Mesenchymal stem cell (in vitro differentiated cells and primary cell): ENCODE measurements around the gene SIGLEC1.

Experiments used
- DNase-seq: peaks from one replicate; pipeline ENCODE4 v3.0.0-alpha.2; 2013
- H2AFZ ChIP-seq: one replicate; pipeline ENCODE4 v1.6.1; 2013; ENCODE audit warnings: low read depth, mild to moderate bottlenecking, control low read depth, inconsistent platforms, low read length, moderate library complexity
- H2AK5ac ChIP-seq: 2 replicates; pipeline ENCODE4 v1.6.1; 2013; ENCODE audit warnings: low read length, moderate library complexity, mild to moderate bottlenecking, inconsistent platforms; ENCODE audit not compliant: severe bottlenecking
- H2BK120ac ChIP-seq: one replicate; pipeline ENCODE4 v1.6.1; 2013; ENCODE audit warnings: low read depth, mild to moderate bottlenecking, inconsistent platforms, low read length, moderate library complexity
- H2BK12ac ChIP-seq, 2 experiments: one replicate each; pipeline ENCODE4 v1.6.1; 2013; ENCODE audit warnings: inconsistent platforms in 2 of 2, low read length in 2 of 2, mild to moderate bottlenecking in 2 of 2, moderate library complexity in 2 of 2, control low read depth in 1 of 2
- H2BK15ac ChIP-seq: one replicate; pipeline ENCODE4 v1.6.1; 2013; ENCODE audit warnings: mild to moderate bottlenecking, low read depth, inconsistent platforms; ENCODE audit not compliant: poor library complexity, severe bottlenecking
- H2BK5ac ChIP-seq: 2 replicates; pipeline ENCODE4 v1.6.1; 2013; ENCODE audit warnings: low read depth, mild to moderate bottlenecking, low read length, control low read depth, inconsistent platforms; ENCODE audit not compliant: poor library complexity, severe bottlenecking
- H3K14ac ChIP-seq, 2 experiments: one replicate each; pipeline ENCODE4 v1.6.1; 2013; ENCODE audit warnings: inconsistent platforms in 2 of 2, low read length in 2 of 2, control low read depth in 1 of 2, mild to moderate bottlenecking in 1 of 2, moderate library complexity in 1 of 2
- H3K18ac ChIP-seq, 2 experiments: one replicate each; pipeline ENCODE4 v1.6.1; 2013; ENCODE audit warnings: inconsistent platforms in 2 of 2, low read length in 2 of 2, control low read depth in 1 of 2, low read depth in 1 of 2, mild to moderate bottlenecking in 1 of 2
- H3K23ac ChIP-seq, 2 experiments: one replicate each; pipeline ENCODE4 v1.6.1; 2013; ENCODE audit warnings: inconsistent platforms in 2 of 2, low read length in 2 of 2, mild to moderate bottlenecking in 2 of 2, moderate library complexity in 2 of 2, control low read depth in 1 of 2
- H3K27ac ChIP-seq: 2 replicates; pipeline ENCODE4 v1.5.1; 2013; ENCODE audit warnings: mild to moderate bottlenecking, moderate library complexity, low read length, control low read depth, inconsistent platforms; ENCODE audit not compliant: poor library complexity, severe bottlenecking
- H3K27me3 ChIP-seq, 2 experiments: 2 replicates each; pipeline versions ENCODE4 v1.6.1 to v1.7.0; 2013; ENCODE audit warnings: low read length in 2 of 2, mild to moderate bottlenecking in 2 of 2, moderate library complexity in 2 of 2, control low read depth in 1 of 2, inconsistent platforms in 1 of 2; ENCODE audit not compliant: control insufficient read depth in 1 of 2, insufficient read depth in 1 of 2
- H3K36me3 ChIP-seq, 2 experiments: 2 replicates each; pipeline versions ENCODE4 v1.6.1 to v1.7.0; 2013; ENCODE audit warnings: low read length in 2 of 2, control low read depth in 1 of 2, inconsistent platforms in 1 of 2, low read depth in 1 of 2, mild to moderate bottlenecking in 1 of 2; ENCODE audit not compliant: insufficient read depth in 2 of 2, control insufficient read depth in 1 of 2
- H3K4ac ChIP-seq, 2 experiments: one replicate each; pipeline ENCODE4 v1.6.1; 2013; ENCODE audit warnings: inconsistent platforms in 2 of 2, low read length in 2 of 2, mild to moderate bottlenecking in 2 of 2, moderate library complexity in 2 of 2, control low read depth in 1 of 2, low read depth in 1 of 2
- H3K4me1 ChIP-seq: 2 replicates; pipeline ENCODE4 v1.6.1; 2013; ENCODE audit warnings: low read depth, low read length, control low read depth; ENCODE audit not compliant: control insufficient read depth, insufficient read depth
- H3K4me2 ChIP-seq: 2 replicates; pipeline ENCODE4 v1.6.1; 2013; ENCODE audit warnings: low read length, mild to moderate bottlenecking, inconsistent platforms; ENCODE audit not compliant: poor library complexity, severe bottlenecking
- H3K4me3 ChIP-seq, 2 experiments: 2 replicates each; pipeline versions ENCODE4 v1.5.1 to v1.7.0; 2013; ENCODE audit warnings: low read length in 2 of 2, mild to moderate bottlenecking in 2 of 2, control low read depth in 1 of 2, low read depth in 1 of 2; ENCODE audit not compliant: insufficient read depth in 1 of 2
- H3K79me1 ChIP-seq: replicated peaks from 2 replicates; pipeline ENCODE4 v1.6.1; 2013; ENCODE audit warnings: mild to moderate bottlenecking, control low read depth, low read length, inconsistent platforms; ENCODE audit not compliant: poor library complexity, severe bottlenecking
- H3K9ac ChIP-seq: 2 replicates; pipeline ENCODE4 v1.7.0; 2013; ENCODE audit warnings: mild to moderate bottlenecking, low read length, moderate library complexity
- H3K9me3 ChIP-seq: 2 replicates; pipeline ENCODE4 v1.7.0; 2013; ENCODE audit warnings: mild to moderate bottlenecking, low read length; ENCODE audit not compliant: control insufficient read depth
- H4K8ac ChIP-seq: one replicate; pipeline ENCODE4 v1.6.1; 2013; ENCODE audit warnings: inconsistent platforms, mild to moderate bottlenecking, low read length, moderate library complexity
- H4K91ac ChIP-seq: one replicate; pipeline ENCODE4 v1.6.1; 2013; ENCODE audit warnings: mild to moderate bottlenecking, low read length, inconsistent platforms
- WGBS: methylation state at CpG from one replicate; pipeline ENCODE4 v1.1.7; 2013; ENCODE audit warnings: mixed read lengths; 5-methylcytosine and 5-hydroxymethylcytosine counted together

The SIGLEC1 gene

DNA sequence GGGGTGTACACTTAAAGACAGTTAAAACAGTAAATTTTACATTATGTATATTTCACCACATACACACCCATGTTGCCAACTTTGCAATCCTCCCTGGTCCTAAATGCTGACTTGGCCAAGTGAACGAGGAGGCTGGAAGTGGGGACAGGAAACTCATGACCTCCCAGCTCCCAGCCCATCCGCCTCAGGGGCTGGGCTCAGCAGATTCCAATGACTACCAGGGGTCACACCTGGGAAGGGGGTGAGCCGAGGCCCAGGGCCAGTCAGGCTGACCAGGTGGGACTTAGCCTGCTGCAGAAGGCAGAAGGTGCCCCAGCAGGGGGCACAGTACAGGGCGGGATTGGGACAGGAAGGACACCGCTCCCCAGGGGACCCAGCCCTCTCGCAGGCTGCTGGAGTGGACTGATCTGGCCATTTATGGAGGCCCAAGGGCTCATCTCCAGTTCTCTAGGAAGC, 2.4 kb downstream of the SIGLEC1 start:
- no peak overlapping the region for H2BK5ac ChIP-seq
- peaks cover 8% of the 10 kb centered on the region for H3K4me1 ChIP-seq
- no peak overlapping the region for H2BK15ac ChIP-seq
- H3K14ac ChIP-seq = no peak overlapping the region
- no peak overlapping the region for H3K27ac ChIP-seq
- no peak overlapping the region for H3K4me3 ChIP-seq
- H3K36me3 ChIP-seq = no peaks in the 10 kb centered on the region
- H3K9me3 ChIP-seq = no peaks in the 10 kb centered on the region
- no peak for DNase-seq
- no peak overlapping the region for H2AK5ac ChIP-seq
- no peak overlapping the region for H4K91ac ChIP-seq
- H4K8ac ChIP-seq = no peak overlapping the region
- H2AFZ ChIP-seq = no peak overlapping the region
- H3K18ac ChIP-seq = no peak overlapping the region
- H2BK120ac ChIP-seq = no peak overlapping the region
- no peaks in the 10 kb centered on the region for H3K79me1 ChIP-seq
- H3K9ac ChIP-seq = no peak overlapping the region
- no peak overlapping the region for H3K4me2 ChIP-seq
- no peak overlapping the region for H2BK12ac ChIP-seq
- no peak overlapping the region for H3K4ac ChIP-seq
- H3K23ac ChIP-seq = no peak overlapping the region
- 78% methylated on average over 6 of the region's 6 CpGs for WGBS
- H3K27me3 ChIP-seq = peaks cover 4 to 9% of the 10 kb centered on the region in 2 experiments

DNA sequence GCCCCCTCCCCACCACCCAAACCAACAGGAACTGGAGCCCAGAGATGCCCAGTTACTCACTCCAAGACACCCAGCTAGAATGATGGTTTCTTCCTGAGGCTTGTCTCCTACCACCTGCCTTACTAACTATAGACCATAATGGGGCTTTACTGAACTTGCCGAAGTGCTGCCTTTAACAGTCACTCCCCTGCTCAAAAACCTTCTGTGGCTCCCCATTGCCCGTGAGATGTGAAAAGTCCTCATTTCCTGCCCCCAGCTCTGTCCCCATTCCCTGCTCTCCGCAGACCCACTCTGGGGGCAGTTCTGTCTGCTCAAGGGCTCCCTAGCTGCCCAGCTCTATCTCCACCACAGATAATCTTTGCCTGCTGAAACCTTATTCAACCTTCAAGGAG, 4.9 kb downstream of the SIGLEC1 start:
- H2BK15ac ChIP-seq = no peak overlapping the region
- no peak overlapping the region for H2BK5ac ChIP-seq
- H3K9me3 ChIP-seq = no peaks in the 10 kb centered on the region
- no peak overlapping the region for H2AK5ac ChIP-seq
- H3K27me3 ChIP-seq = peaks cover 14 to 19% of the 10 kb centered on the region in 2 experiments
- H2BK120ac ChIP-seq = no peak overlapping the region
- H4K8ac ChIP-seq = no peak overlapping the region
- H3K27ac ChIP-seq = no peak overlapping the region
- H3K4me2 ChIP-seq = no peak overlapping the region
- no peak overlapping the region for H3K14ac ChIP-seq
- DNase-seq = no peak
- 82% methylated on average over 3 of the region's 3 CpGs for WGBS
- no peak overlapping the region for H4K91ac ChIP-seq
- no peak overlapping the region for H3K9ac ChIP-seq
- H2BK12ac ChIP-seq = no peak overlapping the region
- H3K4me1 ChIP-seq = peaks cover 8% of the 10 kb centered on the region
- H3K4ac ChIP-seq = no peak overlapping the region
- no peaks in the 10 kb centered on the region for H3K36me3 ChIP-seq
- H3K79me1 ChIP-seq = no peaks in the 10 kb centered on the region
- H3K23ac ChIP-seq = no peak overlapping the region
- H2AFZ ChIP-seq = no peak overlapping the region
- no peak overlapping the region for H3K18ac ChIP-seq
- H3K4me3 ChIP-seq = no peak overlapping the region

DNA sequence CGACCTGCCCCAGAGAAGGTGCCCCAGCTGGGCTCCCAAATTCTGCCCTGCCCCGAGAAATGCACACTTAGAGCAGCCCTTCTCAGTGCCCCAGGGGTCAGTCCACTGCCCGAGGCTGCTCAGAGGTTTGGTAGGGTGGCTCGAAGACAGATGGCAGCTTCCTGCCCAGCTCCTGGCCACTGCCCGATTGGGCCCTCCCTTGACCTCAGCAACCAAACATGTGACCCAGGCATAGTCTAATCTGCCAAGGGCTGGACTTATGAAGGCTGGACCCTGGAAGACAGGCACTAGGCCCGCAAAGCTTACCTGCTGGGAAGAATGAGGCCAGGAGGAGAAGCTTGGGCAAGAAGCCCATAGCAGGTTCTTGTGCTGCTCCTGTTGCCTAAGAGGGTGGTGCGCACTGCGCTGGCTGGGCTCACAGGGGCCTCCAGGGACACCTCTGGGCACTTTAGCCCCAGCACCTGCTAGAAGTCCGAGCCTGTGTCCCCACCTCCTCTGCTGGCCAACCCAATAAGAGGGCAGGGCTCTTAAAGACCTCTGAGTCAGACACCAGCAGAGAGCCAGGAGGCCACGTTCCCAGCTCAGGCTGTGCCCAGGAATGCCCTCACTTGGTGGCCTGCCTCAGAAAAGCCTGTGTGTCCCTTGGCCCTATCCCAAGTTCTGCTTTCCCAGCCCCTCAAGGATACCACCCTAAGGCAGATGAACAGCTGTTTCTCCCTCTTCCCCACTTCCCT, 5.5 kb downstream of the SIGLEC1 start:
- H3K4me2 ChIP-seq = no peak overlapping the region
- H2AK5ac ChIP-seq = no peak overlapping the region
- H4K8ac ChIP-seq = no peak overlapping the region
- no peak overlapping the region for H3K4ac ChIP-seq
- H3K18ac ChIP-seq = no peak overlapping the region
- 75% methylated on average over 10 of the region's 10 CpGs for WGBS
- no peak overlapping the region for H3K23ac ChIP-seq
- H4K91ac ChIP-seq = no peak overlapping the region
- no peak overlapping the region for H3K9ac ChIP-seq
- H2BK15ac ChIP-seq = peak overlapping the region; percentile 30
- no peaks in the 10 kb centered on the region for H3K9me3 ChIP-seq
- no peaks in the 10 kb centered on the region for H3K79me1 ChIP-seq
- no peak overlapping the region for H3K14ac ChIP-seq
- H2BK5ac ChIP-seq = no peak overlapping the region
- no peak overlapping the region for H3K27ac ChIP-seq
- H3K4me1 ChIP-seq = peaks cover 8% of the 10 kb centered on the region
- no peak overlapping the region for H3K4me3 ChIP-seq
- no peak overlapping the region for H2BK120ac ChIP-seq
- peak; percentile 13 for DNase-seq
- no peak overlapping the region for H2AFZ ChIP-seq
- peaks cover 14 to 18% of the 10 kb centered on the region in 2 experiments for H3K27me3 ChIP-seq
- no peaks in the 10 kb centered on the region for H3K36me3 ChIP-seq
- H2BK12ac ChIP-seq = no peak overlapping the region

DNA sequence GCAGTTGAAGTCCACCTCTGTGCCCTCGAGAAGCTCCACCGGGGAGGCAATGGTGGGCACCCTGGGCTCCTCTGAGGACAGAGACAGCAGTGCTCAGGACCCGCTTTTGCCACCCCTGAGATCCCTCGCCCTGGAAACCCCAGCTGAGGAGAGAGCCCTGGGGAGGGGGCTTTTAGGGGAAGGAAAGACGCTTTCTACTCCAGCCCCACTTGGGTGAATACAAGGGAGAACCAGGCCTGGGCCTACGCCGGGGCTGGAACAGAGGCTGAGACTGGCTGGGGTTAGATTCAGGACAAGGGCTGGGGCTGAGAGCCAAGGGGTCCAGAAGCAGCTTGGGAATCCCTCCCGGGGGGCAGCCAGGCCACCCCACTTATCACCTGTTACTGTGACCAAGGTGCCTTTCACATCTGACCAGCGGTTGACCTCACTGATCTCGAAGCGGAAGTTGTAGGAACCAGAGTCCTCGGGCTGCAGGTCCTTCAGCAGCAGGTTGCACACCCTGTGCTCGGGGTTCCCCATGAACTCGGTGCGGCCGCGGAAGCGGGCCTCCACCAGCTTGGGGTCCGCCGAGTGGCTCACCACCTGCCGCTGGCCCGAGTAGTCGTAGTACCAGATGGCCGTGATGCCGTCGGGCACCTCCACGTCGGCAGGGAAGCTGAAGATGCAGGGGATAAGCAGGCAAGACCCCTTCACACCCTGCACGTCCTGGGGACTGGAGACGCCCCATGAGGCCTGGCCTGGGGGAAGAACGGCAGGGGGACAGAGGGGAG, 6.2 kb downstream of the SIGLEC1 start:
- H3K36me3 ChIP-seq = no peaks in the 10 kb centered on the region
- H3K4me1 ChIP-seq = peaks cover 8% of the 10 kb centered on the region
- 91% methylated on average over 31 of the region's 31 CpGs for WGBS
- no peak overlapping the region for H2AFZ ChIP-seq
- H2BK12ac ChIP-seq = no peak overlapping the region
- H3K23ac ChIP-seq = no peak overlapping the region
- H4K91ac ChIP-seq = no peak overlapping the region
- no peaks in the 10 kb centered on the region for H3K79me1 ChIP-seq
- no peak overlapping the region for H3K18ac ChIP-seq
- H2BK120ac ChIP-seq = no peak overlapping the region
- no peak overlapping the region for H2AK5ac ChIP-seq
- no peak overlapping the region for H3K4me2 ChIP-seq
- H3K4me3 ChIP-seq = no peak overlapping the region
- H2BK15ac ChIP-seq = no peak overlapping the region
- H3K27ac ChIP-seq = no peak overlapping the region
- DNase-seq = no peak
- H2BK5ac ChIP-seq = no peak overlapping the region
- no peak overlapping the region for H3K9ac ChIP-seq
- H3K14ac ChIP-seq = no peak overlapping the region
- H4K8ac ChIP-seq = no peak overlapping the region
- H3K4ac ChIP-seq = no peak overlapping the region
- no peaks in the 10 kb centered on the region for H3K9me3 ChIP-seq
- peaks cover 20 to 22% of the 10 kb centered on the region in 2 experiments for H3K27me3 ChIP-seq
